CD4-positive, alpha-beta T cell treated with Interleukin-17A for 4 hours (primary cell): Measurements from ENCODE around the gene PCDHGB2.
A peak's percentile ranks its signal among the peaks of the same experiment; 100 is the strongest.
"Not testable (repeated sequence)": the region's sequence is repeated elsewhere in the genome, so short reads cannot be mapped to it uniquely, and the experiment has no call there.

Experiments
- DNase-seq: peaks from one replicate; pipeline ENCODE4 v3.0.0-alpha.2; 2020; ENCODE audit warnings: mixed read lengths

Gene PCDHGB2

DNA sequence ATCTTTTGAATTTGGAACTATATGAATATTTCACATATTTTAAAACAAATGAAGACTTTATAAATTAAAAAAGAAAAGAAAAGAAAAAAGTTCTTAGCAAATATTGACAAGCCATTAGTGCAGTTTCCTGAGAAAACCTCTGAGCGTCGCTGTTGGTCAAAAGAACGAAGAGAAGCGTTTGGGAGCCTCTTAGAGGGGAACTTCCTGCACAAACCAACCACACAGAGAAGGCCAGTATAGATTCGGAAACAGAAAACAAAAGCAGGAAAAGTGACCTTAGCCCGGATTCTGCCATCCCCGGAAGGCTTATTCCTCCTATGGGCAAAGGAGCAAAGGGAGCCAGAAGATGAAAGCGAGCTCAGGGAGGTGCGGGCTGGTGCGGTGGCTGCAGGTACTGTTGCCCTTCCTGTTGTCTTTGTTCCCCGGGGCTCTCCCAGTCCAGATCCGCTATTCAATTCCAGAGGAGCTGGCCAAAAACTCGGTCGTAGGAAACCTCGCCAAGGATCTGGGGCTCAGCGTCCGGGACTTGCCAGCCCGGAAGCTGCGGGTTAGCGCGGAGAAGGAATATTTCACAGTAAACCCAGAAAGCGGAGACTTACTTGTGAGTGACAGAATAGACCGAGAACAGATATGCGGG, at the start of gene PCDHGB2:
PCDHGB2 (plus strand) TSS at position 205 of the 637 bp plus-strand sequence; CDS start at position 347, 142 bp downstream.
- no peak for DNase-seq

DNA sequence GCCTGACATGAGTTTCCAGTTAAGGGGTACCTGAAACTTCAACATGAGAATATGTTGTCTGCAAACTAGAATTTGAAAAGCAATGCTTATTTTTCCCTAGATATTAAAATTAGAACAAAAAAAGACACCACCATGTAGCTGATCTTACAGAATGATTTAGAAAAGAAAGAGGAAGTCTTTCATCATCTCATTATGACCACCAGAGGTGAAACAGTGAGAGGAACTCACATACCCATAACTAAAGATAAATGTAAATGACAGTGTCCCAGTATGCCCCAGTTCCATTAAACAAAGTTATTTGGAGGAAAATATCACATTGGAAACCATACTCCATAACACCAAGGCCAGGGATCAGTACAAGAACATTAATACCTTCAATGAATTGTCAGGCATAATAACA, 46.1 kb upstream of the PCDHGB2 start:
- no peak for DNase-seq

DNA sequence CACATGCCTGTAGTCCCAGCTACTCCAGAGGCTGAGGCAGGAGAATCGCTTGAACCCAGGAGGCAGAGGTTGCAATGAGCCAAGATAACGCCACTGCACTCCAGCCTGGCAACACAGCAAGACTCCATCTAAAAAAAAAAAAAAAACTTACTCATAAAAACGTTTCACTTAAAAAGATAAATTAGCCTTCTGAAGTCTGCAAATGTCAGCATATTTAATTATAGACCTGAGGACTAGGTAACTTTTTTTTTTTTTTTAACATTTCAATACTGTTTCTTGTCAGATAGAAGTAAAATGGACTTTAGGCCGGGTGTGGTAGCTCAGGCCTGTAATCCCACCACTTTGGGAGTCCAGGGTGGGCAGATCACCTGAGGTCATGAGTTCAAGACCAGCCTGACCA, 42.8 kb upstream of the PCDHGB2 start:
- DNase-seq = not testable (repeated sequence)

DNA sequence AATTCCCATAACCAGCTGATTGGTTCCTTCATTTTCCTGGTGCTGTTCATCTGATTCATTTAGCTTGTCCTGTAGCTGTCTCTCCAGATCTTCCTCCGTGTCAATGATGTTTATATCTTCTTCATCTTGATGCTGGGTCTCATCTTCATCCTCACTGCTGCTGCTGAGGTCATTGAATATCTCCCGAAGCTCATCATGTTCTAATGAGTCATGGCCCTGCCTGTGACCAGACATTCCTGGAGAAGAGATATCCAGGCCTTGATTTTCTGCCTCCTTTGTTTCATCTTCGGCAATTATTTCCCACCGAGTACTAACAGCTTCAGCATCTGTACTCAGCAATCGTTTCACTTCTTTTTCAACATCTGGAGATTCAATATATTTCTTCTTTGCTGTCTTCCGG, 40.6 kb upstream of the PCDHGB2 start:
- no peak for DNase-seq

DNA sequence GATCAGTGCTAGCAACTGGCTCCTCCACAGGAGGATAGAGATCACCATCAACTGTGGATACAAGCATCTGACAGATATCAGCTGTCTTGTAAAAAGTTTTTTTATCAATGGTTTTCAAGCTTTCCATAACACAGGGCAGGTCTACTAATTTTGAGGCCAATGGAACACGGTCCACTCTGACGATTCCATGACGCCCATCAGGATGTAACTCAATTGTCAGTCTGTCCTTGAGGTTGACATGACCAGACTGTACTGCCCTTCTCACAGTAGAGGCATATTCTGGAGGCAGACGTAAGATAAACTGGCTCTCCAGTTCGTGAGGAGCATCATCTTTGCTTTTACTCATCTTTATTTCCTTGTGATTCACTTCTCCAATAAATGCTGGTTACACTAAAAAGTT, 40.1 kb upstream of the PCDHGB2 start:
- no peak for DNase-seq

DNA sequence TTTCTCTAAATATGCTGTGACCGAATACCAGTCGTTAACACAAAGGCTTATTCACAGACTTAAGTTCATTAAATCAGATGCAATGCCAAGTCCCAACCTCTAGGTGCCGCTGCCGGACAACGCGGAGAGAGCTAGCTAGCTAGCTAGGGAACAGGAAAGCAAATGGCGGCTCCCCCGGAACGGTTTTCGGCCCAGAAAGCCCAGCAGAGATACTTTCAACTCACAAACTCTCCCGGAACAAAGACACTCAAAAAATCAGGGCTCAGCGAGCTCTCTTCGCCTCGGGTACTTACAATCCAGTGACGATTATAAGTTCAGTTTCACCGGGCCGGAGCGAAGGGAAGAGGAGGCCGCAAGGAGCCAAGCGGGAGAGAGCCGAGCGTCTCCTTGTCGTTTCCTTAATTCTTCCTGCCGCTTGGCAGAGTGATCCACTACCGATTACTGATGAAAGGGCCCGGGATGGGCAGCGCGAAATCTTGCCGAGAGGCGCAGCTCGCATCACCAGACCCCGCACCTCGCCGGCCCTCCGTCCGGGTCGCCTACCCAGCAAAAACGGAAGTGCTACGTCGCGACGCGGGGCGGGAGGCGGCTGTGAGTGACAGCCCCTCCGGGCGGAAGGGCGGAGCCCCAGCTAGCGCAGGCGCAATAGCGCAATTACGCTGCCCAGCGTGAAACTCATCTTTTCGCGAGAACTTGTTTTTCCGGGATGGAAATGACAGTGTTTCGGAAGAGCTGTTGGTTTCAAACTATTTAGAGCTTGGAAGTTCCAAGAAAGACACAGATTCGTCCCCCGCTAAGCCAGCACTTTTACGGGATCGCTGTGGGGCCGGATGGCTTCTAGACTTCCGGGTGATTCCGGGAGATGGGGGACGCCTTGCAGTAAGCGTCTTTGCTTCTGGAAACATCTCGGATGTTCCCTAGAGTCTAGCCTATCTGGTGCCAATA, 39.3 kb upstream of the PCDHGB2 start, which contains the start of gene TAF7:
TAF7 (minus strand) TSS at position 560 of the 945 bp plus-strand sequence. CDS start 740 bp downstream, outside the sequence.
- DNase-seq = peak; percentile 95

DNA sequence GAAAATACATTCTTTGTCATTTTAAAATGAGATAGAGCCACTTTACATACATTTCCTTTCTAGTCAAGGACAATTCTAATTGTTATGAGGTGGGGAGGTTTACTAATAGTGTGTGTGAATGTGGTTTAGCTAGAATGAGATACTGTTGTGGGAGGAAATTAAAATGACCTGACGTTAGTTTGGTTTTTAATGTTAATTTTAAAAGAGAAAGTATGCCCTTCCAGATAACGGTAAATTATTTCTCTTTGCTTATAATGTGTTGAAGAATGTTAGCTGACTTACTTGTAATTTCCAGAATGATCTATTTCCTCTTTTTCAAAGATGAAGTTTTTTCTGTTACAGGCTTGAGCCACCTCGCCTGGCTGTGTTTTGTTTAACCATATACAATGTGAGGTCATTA, 37.5 kb upstream of the PCDHGB2 start:
- DNase-seq = no peak

DNA sequence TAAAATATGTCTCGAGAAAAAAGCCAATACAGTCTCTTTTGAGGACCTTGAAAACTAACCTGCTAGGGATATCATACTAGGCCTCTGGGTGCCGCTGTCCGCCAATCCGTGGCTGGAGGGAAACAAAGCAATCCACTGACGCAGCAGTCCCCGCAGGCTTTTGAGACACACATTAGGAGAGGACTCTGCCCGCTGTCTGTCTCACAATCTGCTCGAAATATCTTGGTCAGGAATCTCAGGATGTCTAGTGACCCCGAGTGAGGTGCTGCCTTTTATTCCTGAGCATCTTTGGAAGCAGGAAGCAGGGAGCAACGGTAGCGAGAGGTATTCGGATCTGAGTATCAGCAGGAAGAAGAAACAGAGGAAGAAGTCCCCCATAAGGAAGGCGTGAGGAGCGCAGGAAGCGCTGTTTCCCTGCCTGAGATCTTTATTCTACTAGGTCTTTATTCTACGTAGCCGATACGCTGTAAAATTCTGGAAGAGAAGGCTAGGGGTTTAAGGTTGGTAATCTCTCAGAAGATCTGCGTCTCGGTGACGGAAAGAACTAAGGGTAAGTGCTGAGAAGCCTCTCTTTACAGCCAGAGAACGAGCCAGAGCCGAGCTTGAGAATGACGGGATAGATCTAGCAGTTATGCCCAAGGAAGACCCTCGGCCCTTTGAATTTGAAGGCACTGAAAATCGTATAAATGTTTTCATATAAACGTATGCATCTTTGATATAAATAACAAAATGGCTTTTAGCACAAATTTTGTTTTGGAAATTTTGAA, 33.5 kb upstream of the PCDHGB2 start:
- peak; percentile 76 for DNase-seq

DNA sequence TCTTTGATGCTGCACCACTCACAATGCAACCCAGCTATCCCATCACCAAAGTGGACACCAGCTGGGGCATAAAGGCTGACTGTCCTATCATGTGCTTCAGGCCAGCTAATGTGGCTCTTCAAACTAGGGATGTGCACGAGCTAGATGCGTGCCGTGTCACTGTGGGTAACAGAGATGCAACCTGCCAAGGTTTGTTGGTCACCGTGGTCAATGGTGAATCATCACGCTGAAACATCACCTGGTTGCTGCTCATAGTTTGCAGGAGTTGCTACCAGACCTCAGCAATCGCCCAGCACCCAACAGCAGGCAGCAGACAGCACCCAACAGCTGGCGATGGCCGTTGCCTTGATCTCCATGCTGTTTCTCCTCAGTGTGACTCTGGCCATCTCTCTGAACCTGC, 31.6 kb upstream of the PCDHGB2 start:
- no peak for DNase-seq

DNA sequence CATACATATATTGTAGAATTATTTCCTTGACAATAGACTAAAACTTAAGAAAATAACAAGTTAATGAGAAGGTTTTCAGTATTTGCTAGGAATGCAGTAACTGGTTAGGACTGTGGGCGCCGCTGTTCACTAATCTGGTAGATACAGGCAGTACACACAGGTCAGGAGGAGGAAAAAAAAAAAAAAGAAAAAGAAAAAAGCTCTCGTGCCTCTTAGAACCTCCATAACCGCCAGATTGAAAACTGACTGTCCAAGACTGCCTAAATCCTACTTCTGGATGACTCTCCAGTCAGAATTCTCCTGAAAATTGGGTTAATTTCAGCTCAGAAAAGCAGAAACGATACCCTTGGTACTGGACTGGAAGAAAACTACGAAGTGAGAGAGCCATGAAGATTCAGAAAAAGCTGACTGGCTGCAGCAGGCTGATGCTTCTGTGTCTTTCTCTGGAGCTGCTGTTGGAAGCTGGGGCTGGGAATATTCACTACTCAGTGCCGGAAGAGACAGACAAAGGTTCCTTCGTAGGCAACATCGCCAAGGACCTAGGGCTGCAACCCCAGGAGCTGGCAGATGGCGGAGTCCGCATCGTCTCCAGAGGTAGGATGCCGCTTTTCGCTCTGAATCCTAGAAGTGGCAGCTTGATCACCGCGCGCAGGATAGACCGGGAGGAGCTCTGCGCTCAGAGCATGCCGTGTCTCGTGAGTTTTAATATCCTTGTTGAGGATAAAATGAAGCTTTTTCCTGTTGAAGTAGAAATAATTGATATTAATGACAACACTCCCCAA, 29.3 kb upstream of the PCDHGB2 start, which contains the start of gene PCDHGA1:
PCDHGA1 (plus strand) TSS at position 216 of the 782 bp plus-strand sequence.
- DNase-seq = peak; percentile 41

DNA sequence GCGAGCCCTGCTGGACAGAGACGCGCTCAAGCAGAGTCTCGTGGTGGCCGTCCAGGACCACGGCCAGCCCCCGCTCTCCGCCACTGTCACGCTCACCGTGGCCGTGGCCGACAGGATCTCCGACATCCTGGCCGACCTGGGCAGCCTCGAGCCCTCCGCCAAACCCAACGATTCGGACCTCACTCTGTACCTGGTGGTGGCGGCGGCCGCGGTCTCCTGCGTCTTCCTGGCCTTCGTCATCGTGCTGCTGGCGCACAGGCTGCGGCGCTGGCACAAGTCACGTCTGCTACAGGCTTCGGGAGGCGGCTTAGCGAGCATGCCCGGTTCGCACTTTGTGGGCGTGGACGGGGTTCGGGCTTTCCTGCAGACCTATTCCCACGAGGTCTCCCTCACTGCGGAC, 27.2 kb upstream of the PCDHGB2 start:
- DNase-seq = not testable (repeated sequence)

DNA sequence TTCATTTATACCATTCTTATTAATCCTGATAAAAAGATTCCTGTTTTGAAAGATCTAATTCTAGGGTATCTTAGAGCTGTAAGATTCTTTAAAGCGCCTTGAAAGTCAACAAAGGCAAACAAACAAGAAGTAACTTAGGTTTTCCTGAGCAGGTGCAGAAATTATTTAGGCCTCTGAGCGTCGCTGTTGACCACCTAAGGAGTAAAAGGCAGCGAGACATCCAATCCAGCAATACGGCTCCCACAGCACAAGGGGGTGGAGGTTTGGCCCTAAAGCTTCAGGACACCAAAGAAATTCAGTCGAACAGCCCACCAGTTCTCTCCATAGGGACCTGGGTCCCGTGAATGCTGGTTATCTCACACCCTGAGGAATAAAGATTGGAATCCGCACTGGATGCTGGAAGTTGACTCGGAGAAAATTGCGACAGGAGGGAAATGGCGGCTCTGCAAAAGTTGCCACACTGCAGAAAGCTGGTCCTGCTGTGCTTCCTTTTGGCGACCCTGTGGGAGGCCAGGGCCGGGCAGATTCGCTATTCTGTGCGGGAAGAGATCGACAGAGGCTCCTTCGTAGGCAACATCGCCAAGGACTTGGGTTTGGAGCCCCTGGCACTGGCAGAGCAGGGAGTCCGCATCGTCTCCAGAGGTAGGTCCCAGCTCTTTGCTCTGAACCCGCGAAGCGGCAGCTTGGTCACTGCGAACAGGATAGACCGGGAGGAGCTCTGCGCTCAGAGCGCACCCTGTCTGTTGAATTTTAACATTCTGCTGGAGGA, 21.1 kb upstream of the PCDHGB2 start, which contains the start of gene PCDHGA2:
PCDHGA2 (plus strand) TSS at position 223 of the 769 bp plus-strand sequence.
- no peak for DNase-seq

DNA sequence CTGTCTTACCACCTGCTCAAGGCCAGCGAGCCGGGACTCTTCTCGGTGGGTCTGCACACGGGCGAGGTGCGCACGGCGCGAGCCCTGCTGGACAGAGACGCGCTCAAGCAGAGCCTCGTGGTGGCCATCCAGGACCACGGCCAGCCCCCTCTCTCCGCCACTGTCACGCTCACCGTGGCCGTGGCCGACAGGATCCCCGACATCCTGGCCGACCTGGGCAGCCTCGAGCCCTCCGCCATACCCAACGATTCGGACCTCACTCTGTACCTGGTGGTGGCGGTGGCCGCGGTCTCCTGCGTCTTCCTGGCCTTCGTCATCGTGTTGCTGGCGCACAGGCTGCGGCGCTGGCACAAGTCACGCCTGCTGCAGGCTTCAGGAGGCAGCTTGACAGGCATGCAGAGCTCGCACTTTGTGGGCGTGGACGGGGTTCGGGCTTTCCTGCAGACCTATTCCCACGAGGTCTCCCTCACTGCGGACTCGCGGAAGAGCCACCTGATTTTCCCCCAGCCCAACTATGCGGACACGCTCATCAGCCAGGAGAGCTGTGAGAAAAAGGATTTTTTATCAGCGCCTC, 18.9 kb upstream of the PCDHGB2 start:
- not testable (repeated sequence) for DNase-seq

DNA sequence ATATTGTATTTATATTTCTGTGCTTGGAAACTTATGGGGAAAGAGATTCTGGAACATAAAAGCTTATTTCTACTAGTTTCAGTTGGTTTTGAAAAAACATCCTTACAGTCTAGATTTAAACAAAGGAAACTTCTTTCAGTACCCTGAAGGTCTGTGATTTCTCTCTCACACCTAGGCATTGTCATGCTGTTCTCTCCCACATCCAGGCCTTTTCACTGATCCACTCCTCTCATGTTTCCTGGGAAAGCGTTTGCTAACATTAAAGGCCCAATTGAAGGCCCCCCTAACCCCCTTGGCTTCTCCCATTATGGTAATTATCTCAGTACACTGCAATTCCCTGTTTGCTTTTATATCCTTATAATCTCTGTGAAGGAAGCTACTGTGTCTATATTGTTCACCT, 17.0 kb upstream of the PCDHGB2 start:
- DNase-seq = no peak

DNA sequence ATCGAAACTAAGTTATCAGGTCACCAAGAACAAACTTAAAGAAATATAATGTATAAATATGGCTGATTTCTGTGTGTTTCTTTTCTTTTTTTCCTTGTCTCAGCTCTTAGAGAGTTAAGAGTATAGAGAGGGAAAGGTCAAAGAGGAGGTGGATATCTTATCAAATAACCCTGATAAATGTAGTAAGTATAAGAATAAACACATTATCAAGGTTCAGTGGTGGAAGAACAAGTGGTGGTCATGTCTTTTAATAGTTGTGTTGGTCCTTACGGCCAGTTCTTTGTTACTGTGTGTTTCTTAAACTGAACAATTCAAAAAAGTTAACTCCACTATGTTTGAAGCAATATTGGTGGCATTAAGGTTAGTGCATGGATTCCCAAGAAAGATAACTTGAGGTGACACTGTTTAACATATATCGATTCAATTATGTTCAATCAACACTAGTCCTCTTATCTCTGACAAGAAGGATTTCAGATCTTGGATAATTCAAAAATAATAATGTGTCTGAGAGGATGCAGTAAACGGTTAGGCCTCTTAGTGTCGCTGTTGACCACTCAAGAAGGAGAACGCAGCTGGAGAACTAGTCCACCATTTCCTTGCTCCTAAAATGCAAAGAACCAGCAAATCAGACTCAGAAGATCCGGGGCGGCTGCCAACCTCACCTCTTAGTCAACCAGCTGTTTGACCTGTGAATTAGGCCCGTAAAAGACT, 16.4 kb upstream of the PCDHGB2 start, which contains the start of gene PCDHGA3:
PCDHGA3 (plus strand) TSS at position 588 of the 711 bp plus-strand sequence. CDS start 205 bp downstream, outside the sequence.
- no peak for DNase-seq

DNA sequence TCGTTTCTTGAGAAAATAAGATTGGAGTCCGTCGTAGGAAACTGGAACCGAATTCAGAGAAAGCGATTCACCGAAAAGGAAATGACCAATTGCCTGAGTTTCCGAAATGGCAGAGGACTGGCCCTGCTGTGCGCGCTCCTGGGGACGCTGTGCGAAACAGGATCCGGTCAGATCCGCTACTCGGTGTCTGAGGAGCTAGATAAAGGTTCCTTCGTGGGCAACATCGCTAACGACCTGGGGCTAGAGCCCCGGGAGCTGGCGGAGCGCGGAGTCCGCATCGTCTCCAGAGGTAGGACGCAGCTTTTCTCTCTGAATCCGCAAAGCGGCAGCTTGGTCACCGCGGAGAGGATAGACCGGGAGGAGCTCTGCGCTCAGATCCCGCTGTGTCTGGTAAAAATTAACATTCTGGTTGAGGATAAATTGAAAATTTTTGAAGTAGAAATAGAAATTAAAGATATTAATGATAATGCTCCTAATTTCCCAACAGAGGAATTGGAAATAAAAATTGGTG, 15.8 kb upstream of the PCDHGB2 start:
- no peak for DNase-seq

DNA sequence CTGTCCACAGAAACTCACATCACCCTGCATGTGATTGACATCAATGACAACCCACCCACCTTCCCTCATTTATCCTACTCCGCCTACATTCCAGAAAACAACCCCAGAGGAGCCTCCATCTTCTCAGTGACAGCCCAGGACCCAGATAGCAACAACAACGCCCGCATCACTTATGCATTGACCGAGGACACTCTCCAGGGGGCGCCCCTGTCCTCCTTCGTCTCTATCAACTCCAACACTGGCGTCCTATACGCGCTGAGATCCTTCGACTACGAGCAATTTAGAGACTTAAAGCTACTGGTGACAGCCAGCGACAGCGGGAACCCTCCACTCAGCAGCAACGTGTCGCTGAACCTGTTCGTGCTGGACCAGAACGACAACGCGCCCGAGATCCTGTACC, 14.5 kb upstream of the PCDHGB2 start:
- no peak for DNase-seq

DNA sequence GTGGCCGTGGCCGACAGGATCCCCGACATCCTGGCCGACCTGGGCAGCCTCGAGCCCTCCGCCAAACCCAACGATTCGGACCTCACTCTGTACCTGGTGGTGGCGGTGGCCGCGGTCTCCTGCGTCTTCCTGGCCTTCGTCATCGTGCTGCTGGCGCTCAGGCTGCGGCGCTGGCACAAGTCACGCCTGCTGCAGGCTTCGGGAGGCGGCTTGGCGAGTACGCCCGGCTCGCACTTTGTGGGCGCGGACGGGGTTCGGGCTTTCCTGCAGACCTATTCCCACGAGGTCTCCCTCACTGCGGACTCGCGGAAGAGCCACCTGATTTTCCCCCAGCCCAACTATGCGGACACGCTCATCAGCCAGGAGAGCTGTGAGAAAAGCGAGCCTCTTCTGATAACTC, 13.8 kb upstream of the PCDHGB2 start:
- not testable (repeated sequence) for DNase-seq

DNA sequence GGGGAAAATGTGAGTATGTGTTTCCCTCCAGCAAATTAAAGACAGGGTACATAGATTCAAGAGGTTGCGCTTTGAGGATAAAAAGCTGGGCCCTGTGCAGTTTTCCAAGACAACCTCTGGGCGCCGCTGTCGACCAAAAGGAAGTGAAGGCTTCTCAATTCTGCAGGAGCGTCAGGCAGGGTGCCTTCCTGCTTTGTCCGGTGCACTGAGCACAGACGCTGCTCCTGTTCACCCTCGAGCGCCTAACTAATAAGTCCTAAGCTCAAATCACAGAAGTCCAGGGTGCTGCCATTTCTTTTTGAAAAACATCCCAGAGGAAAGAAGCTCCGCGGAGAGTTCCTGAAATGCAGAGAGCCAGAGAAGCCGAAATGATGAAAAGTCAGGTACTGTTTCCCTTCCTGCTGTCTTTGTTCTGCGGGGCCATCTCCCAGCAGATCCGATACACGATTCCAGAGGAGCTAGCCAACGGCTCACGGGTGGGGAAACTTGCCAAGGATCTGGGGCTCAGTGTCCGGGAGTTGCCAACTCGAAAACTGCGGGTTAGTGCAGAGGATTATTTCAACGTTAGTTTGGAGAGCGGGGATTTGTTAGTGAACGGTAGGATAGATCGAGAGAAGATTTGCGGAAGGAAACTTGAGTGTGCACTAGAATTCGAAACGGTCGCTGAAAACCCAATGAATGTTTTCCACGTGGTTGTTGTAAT, 9.7 kb upstream of the PCDHGB2 start, which contains the start of gene PCDHGB1:
PCDHGB1 (plus strand) TSS at position 183 of the 703 bp plus-strand sequence; CDS start at position 345, 162 bp downstream.
- peak; percentile 44 for DNase-seq
